PC-9 (cell line): ENCODE results near the gene STMN3.

Experiments
- CTCF ChIP-seq: fragments of 200-600 bp; sonication (generic); conservative IDR thresholded peaks from 2 replicates; pipeline ENCODE4 v1.6.1; 2017; ENCODE audit warnings: mixed run types, antibody characterized with exemption, mild to moderate bottlenecking, moderate library complexity
- EZH2 ChIP-seq: fragments of 200-600 bp; sonication (generic); IDR thresholded peaks from 2 replicates; pipeline ENCODE4 v1.8.0; 2017; ENCODE audit warnings: antibody characterized with exemption, low read depth

DNA sequence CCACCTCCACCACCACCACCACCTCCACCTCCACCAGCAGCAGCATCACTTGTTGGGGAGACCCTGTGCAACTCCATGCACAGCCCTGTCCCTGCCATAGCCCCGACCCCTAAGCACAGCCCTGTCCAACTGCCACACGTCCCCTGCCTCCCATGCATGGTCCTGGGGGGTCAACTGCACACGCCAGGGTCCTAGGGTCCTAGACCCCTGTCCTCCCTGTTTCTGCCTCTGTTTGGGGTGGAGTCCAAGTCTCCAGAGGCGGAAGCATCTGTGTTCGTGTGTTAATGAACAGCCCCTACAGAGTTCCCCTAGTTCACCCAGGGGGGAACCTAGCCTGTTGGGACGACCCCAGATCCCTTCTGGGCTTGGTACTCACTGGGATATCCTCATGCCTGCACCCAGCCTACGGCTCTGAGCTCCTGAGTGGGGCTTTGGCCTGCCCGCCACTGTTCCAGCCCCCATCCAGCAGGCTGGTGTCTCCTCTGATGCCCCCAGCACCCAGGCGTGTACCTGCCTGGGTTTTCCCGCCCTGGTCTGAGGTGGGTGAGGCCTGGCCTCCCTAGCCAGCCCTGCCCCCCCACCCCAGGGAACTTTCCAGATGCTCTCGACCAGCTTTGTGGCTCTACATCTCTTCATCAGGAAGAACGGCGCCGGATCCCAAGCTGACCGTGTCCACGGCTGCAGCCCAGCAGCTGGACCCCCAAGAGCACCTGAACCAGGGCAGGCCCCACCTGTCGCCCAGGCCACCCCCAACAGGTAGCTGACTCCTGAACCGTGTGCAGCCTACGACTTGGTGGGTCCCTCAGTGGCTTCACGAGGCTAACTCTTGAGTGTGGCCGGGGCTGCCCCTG is 40.7 kb upstream of the STMN3 start:
- TF ChIP-seq CTCF = no peak
- no peak for TF ChIP-seq EZH2
